ENCODE results near the gene IL6R.

IL6R gene

GRCh38 chr1:154448331-154448811 is 43.2 kb downstream of the IL6R start:
- DNase-seq (ENCODE audit: low read depth in 2 of 2), result no peak

- no peak for DNase-seq (ENCODE audit: low read depth in 2 of 2)
Measured at GRCh38 chr1:154453161-154453560, 48.0 kb downstream of the IL6R start.

- DNase-seq (ENCODE audit: low read depth in 2 of 2), result no peak
Measured at GRCh38 chr1:154453574-154454352, 48.6 kb downstream of the IL6R start.

GRCh38 chr1:154454386-154455120 is 49.4 kb downstream of the IL6R start:
- DNase-seq (ENCODE audit: low read depth in 2 of 2), result no peak

- no peak for DNase-seq (ENCODE audit: low read depth in 2 of 2)
Measured at GRCh38 chr1:154456631-154457030, 51.5 kb downstream of the IL6R start.

GRCh38 chr1:154459080-154459479 is 53.9 kb downstream of the IL6R start:
- DNase-seq (ENCODE audit: low read depth in 2 of 2), result no peak

GRCh38 chr1:154460695-154461260 is 55.6 kb downstream of the IL6R start:
- no peak for DNase-seq (ENCODE audit: low read depth in 2 of 2)

- peak; percentile 61 to 69 for DNase-seq (ENCODE audit: low read depth in 2 of 2)
Measured at GRCh38 chr1:154463512-154463990, 58.4 kb downstream of the IL6R start.

GRCh38 chr1:154465621-154466195 is 60.6 kb downstream of the IL6R start:
- DNase-seq (ENCODE audit: low read depth in 2 of 2), result no peak

- DNase-seq (ENCODE audit: low read depth in 2 of 2), result no peak
Measured at GRCh38 chr1:154466206-154466605, 61.1 kb downstream of the IL6R start.

GRCh38 chr1:154466921-154467417 is 61.8 kb downstream of the IL6R start:
- no peak for DNase-seq (ENCODE audit: low read depth in 2 of 2)

GRCh38 chr1:154467434-154468102 is 62.4 kb downstream of the IL6R start:
- DNase-seq (ENCODE audit: low read depth in 2 of 2), result no peak

GRCh38 chr1:154468535-154469250 is 63.5 kb downstream of the IL6R start:
- DNase-seq (ENCODE audit: low read depth in 2 of 2), result no peak

GRCh38 chr1:154469844-154470560 is 64.9 kb downstream of the IL6R start:
- DNase-seq (ENCODE audit: low read depth in 2 of 2), result no peak

- DNase-seq (ENCODE audit: low read depth in 2 of 2), result no peak
Measured at GRCh38 chr1:154471304-154471703, 66.2 kb downstream of the IL6R start.

- no peak for DNase-seq (ENCODE audit: low read depth in 2 of 2)
Measured at GRCh38 chr1:154474802-154475201, 69.7 kb downstream of the IL6R start.

GRCh38 chr1:154476791-154477190 is 71.6 kb downstream of the IL6R start:
- DNase-seq (ENCODE audit: low read depth in 2 of 2), result no peak

- DNase-seq (ENCODE audit: low read depth in 2 of 2), result no peak
Measured at GRCh38 chr1:154478013-154478412, 72.9 kb downstream of the IL6R start.

- DNase-seq (ENCODE audit: low read depth in 2 of 2), result no peak
Measured at GRCh38 chr1:154478639-154479038, 73.5 kb downstream of the IL6R start.

Data from stimulated activated CD4-positive, alpha-beta T cell treated with anti-CD3 and anti-CD28 coated beads, Interleukin-15, amount 100 ng/mL, for 48 hours (primary cell).